Measurements from ENCODE around the gene NCAM1. TPM values are rescaled to one million over a fixed set of nuclear protein-coding genes. Genes with fewer than 3 reads are reported as not detected.

Gene NCAM1
- total RNA-seq, 1 experiment from 2014 or later: 0.33 TPM

- intact Hi-C loops (cut with micrococcal nuclease; ENCODE audit: unreplicated experiment): no loop called here
- no peaks in the 10 kb centered on the region; the same call in 1 of the 2 replicates for H3K27me3 ChIP-seq (ENCODE audit: insufficient read depth, low read depth)
- no peak overlapping the region for H3K4me3 ChIP-seq
- DNase-seq: no peak
- POLR2A ChIA-PET (ENCODE audit: unreplicated experiment): no interaction called here
- 0 out of 2 replicates have a peak, but pooled peaks cover 5% of the 10 kb centered on the region for H3K9me2 ChIP-seq (ENCODE audit: insufficient read depth)
- no peak for TF ChIP-seq CTCF (conservative IDR thresholded peaks at IDR 0.05)
- TF ChIP-seq EZH2 (IDR thresholded peaks at IDR 0.05; ENCODE audit: low read depth): no peak
- H3K27ac ChIP-seq: no peak overlapping the region
- no peaks in the 10 kb centered on the region for H3F3A ChIP-seq (ENCODE audit: insufficient read depth, low read depth)
- H3K9me3 ChIP-seq (ENCODE audit: insufficient read depth, low read depth): no peaks in the 10 kb centered on the region
- CTCF ChIA-PET: no interaction called here
- no peaks in the 10 kb centered on the region for H4K20me1 ChIP-seq (ENCODE audit: insufficient read depth)
- H3K79me2 ChIP-seq (ENCODE audit: low read depth): no peaks in the 10 kb centered on the region
- no peaks in the 10 kb centered on the region for H3K4me1 ChIP-seq (replicated peaks; ENCODE audit: insufficient read depth)
- no TSS peak for BruUV-seq (replicated peaks)
- H3K4me2 ChIP-seq: no peak overlapping the region
- no peaks in the 10 kb centered on the region for H3K36me3 ChIP-seq (ENCODE audit: low read depth)
- H2AFZ ChIP-seq: no peak overlapping the region
Observed at GRCh38 chr11:113022262-113022661, 61.0 kb downstream of the NCAM1 start.

- no peaks in the 10 kb centered on the region for H3K9me3 ChIP-seq (ENCODE audit: insufficient read depth, low read depth)
- H3K79me2 ChIP-seq (ENCODE audit: low read depth): no peaks in the 10 kb centered on the region
- H4K20me1 ChIP-seq (ENCODE audit: insufficient read depth): no peaks in the 10 kb centered on the region
- H2AFZ ChIP-seq: no peak overlapping the region
- H3K36me3 ChIP-seq (ENCODE audit: low read depth): no peaks in the 10 kb centered on the region
- no peak for DNase-seq
- CTCF ChIA-PET: no interaction called here
- H3K27me3 ChIP-seq (ENCODE audit: insufficient read depth, low read depth): no peaks in the 10 kb centered on the region; the same call in 1 of the 2 replicates
- no peak overlapping the region for H3K4me2 ChIP-seq
- 0 out of 2 replicates have a peak, but pooled peaks cover 5% of the 10 kb centered on the region for H3K9me2 ChIP-seq (ENCODE audit: insufficient read depth)
- H3K27ac ChIP-seq: no peak overlapping the region
- no peaks in the 10 kb centered on the region for H3K4me1 ChIP-seq (replicated peaks; ENCODE audit: insufficient read depth)
- POLR2A ChIA-PET (ENCODE audit: unreplicated experiment): no interaction called here
- intact Hi-C loops (cut with micrococcal nuclease; ENCODE audit: unreplicated experiment): no loop called here
- BruUV-seq (replicated peaks): no TSS peak
- H3F3A ChIP-seq (ENCODE audit: insufficient read depth, low read depth): no peaks in the 10 kb centered on the region
- no peak overlapping the region for H3K4me3 ChIP-seq
- TF ChIP-seq CTCF (conservative IDR thresholded peaks at IDR 0.05) (no peak), EZH2 (IDR thresholded peaks at IDR 0.05; ENCODE audit: low read depth) (no peak)
Observed at GRCh38 chr11:113023228-113023627, 62.0 kb downstream of the NCAM1 start.

- DNase-seq: no peak
- CTCF ChIA-PET: no interaction called here
- BruUV-seq (replicated peaks): no TSS peak
Observed at GRCh38 chr11:113023986-113024385, 62.8 kb downstream of the NCAM1 start.

More at GRCh38 chr11:113023986-113024385, 62.8 kb downstream of the NCAM1 start:
- Histone ChIP-seq H3K9me2 (ENCODE audit: insufficient read depth) (0 out of 2 replicates have a peak, but pooled peaks cover 5% of the 10 kb centered on the region), H3F3A (ENCODE audit: insufficient read depth, low read depth) (no peaks in the 10 kb centered on the region), H3K4me1 (replicated peaks; ENCODE audit: insufficient read depth) (no peaks in the 10 kb centered on the region), H3K4me3 (no peak overlapping the region), H3K27ac (no peak overlapping the region), H3K9me3 (ENCODE audit: insufficient read depth, low read depth) (no peaks in the 10 kb centered on the region), H2AFZ (no peak overlapping the region), H3K79me2 (ENCODE audit: low read depth) (no peaks in the 10 kb centered on the region), H3K4me2 (no peak overlapping the region), H4K20me1 (ENCODE audit: insufficient read depth) (no peaks in the 10 kb centered on the region), H3K27me3 (ENCODE audit: insufficient read depth, low read depth) (no peaks in the 10 kb centered on the region; the same call in 1 of the 2 replicates), H3K36me3 (ENCODE audit: low read depth) (no peaks in the 10 kb centered on the region)
- POLR2A ChIA-PET (ENCODE audit: unreplicated experiment): no interaction called here
- intact Hi-C loops (cut with micrococcal nuclease; ENCODE audit: unreplicated experiment): no loop called here
- no peak for TF ChIP-seq EZH2 (IDR thresholded peaks at IDR 0.05; ENCODE audit: low read depth)
- TF ChIP-seq CTCF (conservative IDR thresholded peaks at IDR 0.05): no peak
